Mucosa of rectum (tissue), 2 donors: ENCODE data around the gene GBP7.
A peak's percentile ranks its signal among the peaks of the same experiment; 100 is the strongest.

Experiments used
- H3K27ac ChIP-seq, 2 donors: one replicate each; pipeline ENCODE4 v1.7.0; 2013; ENCODE audit warnings: inconsistent platforms in 2 of 2, low read depth in 2 of 2, low read length in 2 of 2
- H3K27me3 ChIP-seq, 2 donors: one replicate each; pipeline ENCODE4 v1.7.0; 2013; ENCODE audit warnings: low read length in 2 of 2; ENCODE audit not compliant: control insufficient read depth in 2 of 2, insufficient read depth in 2 of 2
- H3K36me3 ChIP-seq, 2 donors: one replicate each; pipeline ENCODE4 v1.7.0; 2013; ENCODE audit warnings: low read length in 2 of 2; ENCODE audit not compliant: control insufficient read depth in 2 of 2, insufficient read depth in 2 of 2
- H3K4me1 ChIP-seq, 2 donors: one replicate each; pipeline ENCODE4 v1.7.0; 2013; ENCODE audit warnings: low read length in 2 of 2, mild to moderate bottlenecking in 1 of 2; ENCODE audit not compliant: control insufficient read depth in 2 of 2, insufficient read depth in 2 of 2
- H3K4me3 ChIP-seq, 2 donors: one replicate each; pipeline ENCODE4 v1.7.0; 2013; ENCODE audit warnings: low read length in 2 of 2
- H3K9ac ChIP-seq, 2 donors: one replicate each; pipeline ENCODE4 v1.7.0; 2013; ENCODE audit warnings: low read length in 2 of 2, low read depth in 1 of 2, mild to moderate bottlenecking in 1 of 2
- H3K9me3 ChIP-seq, 2 donors: one replicate each; pipeline ENCODE4 v1.7.0; 2013; ENCODE audit warnings: low read length in 2 of 2; ENCODE audit not compliant: control insufficient read depth in 2 of 2
- donor health status: healthy.
- donor health status: Normal muscosa, but diverticular disease.

The GBP7 gene

DNA sequence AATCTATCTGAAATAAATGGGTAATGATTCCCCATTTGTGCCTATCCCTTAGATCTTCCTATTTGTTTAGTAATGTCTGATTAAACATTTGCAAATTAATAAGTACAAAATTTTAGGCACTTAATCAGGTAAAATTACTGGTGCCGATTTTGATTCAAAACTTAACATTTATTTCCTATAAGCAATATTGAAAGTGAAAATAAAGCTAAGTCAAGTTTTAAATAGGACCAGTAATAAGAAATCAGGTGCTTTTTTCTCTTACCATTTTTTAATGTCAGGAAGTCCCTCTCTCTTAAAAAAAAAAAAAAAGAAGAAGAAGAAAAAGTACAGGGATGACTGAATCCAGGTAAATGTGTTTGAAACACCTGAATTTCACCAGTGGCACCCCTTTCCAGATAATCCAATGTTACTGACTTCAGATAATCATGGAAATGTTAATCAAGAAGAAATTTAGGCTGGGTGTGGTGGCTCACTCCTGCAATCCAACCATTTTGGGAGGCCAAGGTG lies 23.8 kb upstream of the GBP7 start:
- H3K27me3 ChIP-seq: no peaks in the 10 kb centered on the region
- peak overlapping the region; percentile 81 to 86 for H3K4me3 ChIP-seq
- peak overlapping the region; percentile 66 to 79 for H3K27ac ChIP-seq
- H3K9ac ChIP-seq: peak overlapping the region in 1 of 2 donors; percentile 76
- H3K4me1 ChIP-seq: peaks cover 0 to 7% of the 10 kb centered on the region in 2 donors
- H3K9me3 ChIP-seq: no peaks in the 10 kb centered on the region
- H3K36me3 ChIP-seq: no peaks in the 10 kb centered on the region

DNA sequence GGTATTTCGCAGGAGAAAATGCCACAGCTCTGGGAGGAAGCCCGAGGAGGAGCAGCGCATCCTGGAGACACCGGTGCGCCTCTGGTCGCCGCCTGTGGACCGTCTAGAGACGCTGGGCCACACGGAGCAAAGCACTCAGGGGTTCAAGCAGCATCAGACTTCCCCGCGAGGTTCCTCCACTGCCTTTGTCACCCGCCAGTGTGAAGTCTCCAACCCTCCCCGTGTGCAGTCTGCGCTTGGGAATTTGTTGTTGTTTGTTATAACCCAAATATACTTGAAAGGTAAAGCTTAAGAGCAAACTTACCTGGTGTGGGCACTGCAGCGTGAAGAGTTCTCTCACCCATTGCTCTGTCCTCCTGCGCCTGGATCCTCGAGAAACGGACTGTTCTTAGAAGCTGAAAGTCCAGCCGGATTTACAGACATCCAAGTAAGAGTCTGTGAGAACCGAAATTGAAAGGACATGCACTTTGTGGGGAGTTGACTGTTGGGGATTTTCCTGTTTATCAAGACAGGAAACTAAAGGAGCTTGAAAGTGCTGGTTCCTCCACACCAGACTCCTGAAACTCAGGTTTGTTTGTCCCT lies 22.8 kb upstream of the GBP7 start, which contains the start of gene GBP4:
Gene GBP4 (minus strand): TSS at position 452 of the 582 bp plus-strand sequence. CDS start 108 bp downstream, at position 344.
- Histone ChIP-seq H3K36me3 (peaks cover 0 to 2% of the 10 kb centered on the region in 2 donors), H3K27me3 (no peaks in the 10 kb centered on the region), H3K9me3 (no peaks in the 10 kb centered on the region), H3K9ac (peak within 1 kb of the TSS; percentile 76 to 81), H3K27ac (peak within 1 kb of the TSS; percentile 66 to 79), H3K4me3 (peak within 1 kb of the TSS; percentile 81 to 86), H3K4me1 (peaks cover 0 to 7% of the 10 kb centered on the region in 2 donors)

DNA sequence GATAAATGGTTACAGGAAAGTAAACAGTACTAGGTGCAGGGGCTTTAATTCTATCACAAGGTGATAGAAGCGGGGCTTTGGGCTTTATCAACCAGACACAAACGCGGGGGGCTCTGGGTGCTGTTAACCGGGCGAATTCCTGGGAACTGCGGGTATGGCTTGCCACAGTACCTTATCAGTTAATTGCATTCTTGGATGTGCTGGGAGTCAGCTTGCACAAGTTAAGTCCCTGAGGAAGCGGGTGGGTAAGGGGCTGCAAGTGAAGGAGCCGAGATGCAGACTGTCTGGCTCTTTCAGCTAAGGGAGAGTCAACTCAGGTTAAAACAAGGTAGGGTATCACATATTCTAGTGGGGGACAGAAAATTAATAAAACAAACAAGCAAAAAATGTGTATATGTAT lies 22.3 kb upstream of the GBP7 start:
- Histone ChIP-seq H3K9me3 (no peaks in the 10 kb centered on the region), H3K4me3 (peak overlapping the region; percentile 81 to 86), H3K27me3 (no peaks in the 10 kb centered on the region), H3K9ac (peak overlapping the region; percentile 76 to 81), H3K36me3 (peaks cover 0 to 2% of the 10 kb centered on the region in 2 donors), H3K27ac (peak overlapping the region; percentile 66 to 79), H3K4me1 (peaks cover 0 to 7% of the 10 kb centered on the region in 2 donors)

DNA sequence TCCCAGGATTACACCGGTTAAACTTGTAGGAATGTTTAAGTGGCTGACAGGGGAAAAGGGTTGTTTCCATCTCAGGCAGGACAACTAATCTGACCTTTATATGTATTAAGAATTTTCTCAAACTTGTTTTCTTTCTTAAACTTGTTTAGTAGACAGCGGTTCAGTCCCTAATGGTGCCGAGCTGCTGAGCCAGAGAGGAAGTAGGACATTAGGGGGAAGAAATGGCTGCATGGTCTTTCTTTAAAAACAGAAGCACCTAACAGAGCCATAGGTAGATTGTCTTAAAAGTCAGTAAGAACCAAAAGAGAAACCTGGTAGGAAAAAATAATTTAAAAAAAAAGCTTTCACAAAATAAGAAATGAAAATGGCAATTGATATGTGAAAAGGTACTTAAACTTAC lies 19.7 kb upstream of the GBP7 start:
- Histone ChIP-seq H3K4me1 (peaks cover 0 to 7% of the 10 kb centered on the region in 2 donors), H3K27ac (no peak overlapping the region), H3K27me3 (no peaks in the 10 kb centered on the region), H3K9ac (no peak overlapping the region), H3K9me3 (no peaks in the 10 kb centered on the region), H3K4me3 (no peak overlapping the region), H3K36me3 (peaks cover 0 to 2% of the 10 kb centered on the region in 2 donors)

DNA sequence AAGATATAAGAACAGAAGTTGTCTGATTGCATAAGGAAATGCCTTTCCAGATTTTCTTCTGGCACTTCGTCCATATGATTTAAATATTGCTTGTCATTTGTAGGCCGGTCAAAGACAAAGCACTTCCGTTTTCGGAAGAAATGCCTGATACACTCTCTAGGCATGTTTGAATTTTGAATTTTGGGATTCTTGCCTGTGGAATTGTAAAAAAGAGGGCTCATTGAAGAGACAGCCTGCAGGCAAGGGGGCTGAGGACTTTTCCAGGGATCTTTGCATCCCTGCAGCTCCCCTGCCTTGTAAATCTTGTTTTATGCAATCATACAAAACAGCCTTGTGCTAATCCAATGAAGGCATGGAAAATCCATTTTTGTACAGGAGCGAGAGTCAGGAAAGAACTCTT lies 15.5 kb upstream of the GBP7 start:
- no peaks in the 10 kb centered on the region for H3K27me3 ChIP-seq
- H3K4me1 ChIP-seq: no peaks in the 10 kb centered on the region
- H3K9ac ChIP-seq: no peak overlapping the region
- H3K4me3 ChIP-seq: no peak overlapping the region
- H3K9me3 ChIP-seq: no peaks in the 10 kb centered on the region
- H3K36me3 ChIP-seq: peaks cover 0 to 2% of the 10 kb centered on the region in 2 donors
- H3K27ac ChIP-seq: no peak overlapping the region

DNA sequence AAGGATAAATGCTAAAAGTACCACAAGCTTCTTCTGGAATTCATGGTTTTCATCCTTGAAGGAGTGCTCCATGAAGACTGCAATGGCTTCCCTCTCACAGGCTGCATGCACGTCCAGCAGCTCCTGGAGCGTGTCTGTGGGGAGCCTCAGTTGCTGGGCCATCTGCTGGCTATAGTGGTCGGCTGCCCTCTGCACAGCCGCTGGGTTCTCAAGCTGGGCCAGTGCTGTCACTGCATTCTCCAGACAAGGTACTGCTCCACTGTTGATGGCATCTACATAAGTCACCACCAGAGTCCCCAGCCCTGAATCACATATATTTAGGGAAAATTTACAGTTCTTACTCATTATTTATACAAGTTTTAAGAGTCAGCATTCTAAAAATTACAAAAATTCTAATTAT lies 14.2 kb upstream of the GBP7 start:
- Histone ChIP-seq H3K9me3 (no peaks in the 10 kb centered on the region), H3K9ac (no peak overlapping the region), H3K36me3 (peaks cover 0 to 2% of the 10 kb centered on the region in 2 donors), H3K4me1 (no peaks in the 10 kb centered on the region), H3K4me3 (no peak overlapping the region), H3K27me3 (no peaks in the 10 kb centered on the region), H3K27ac (no peak overlapping the region)

DNA sequence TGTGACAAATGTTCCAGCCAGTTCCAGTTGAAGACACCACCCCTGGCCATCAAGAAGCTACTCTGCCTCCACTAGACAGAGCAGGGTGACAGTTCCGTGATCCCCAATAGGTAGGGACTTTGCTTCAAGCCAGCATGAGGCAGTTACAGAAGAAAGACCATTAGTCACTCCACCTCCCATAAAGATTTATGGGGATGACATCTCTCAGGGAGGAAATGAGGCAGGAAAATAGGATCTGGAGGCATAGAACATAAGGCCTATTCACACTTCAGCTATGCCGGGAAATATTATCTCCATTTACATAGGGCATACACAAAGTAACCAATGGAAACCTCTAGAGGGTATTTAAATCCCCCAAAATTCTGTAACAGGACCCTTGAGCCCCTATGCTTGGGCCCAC lies 3.5 kb upstream of the GBP7 start:
- Histone ChIP-seq H3K36me3 (peaks cover 0 to 7% of the 10 kb centered on the region in 2 donors), H3K27ac (no peak overlapping the region), H3K27me3 (no peaks in the 10 kb centered on the region), H3K9me3 (no peaks in the 10 kb centered on the region), H3K4me1 (no peaks in the 10 kb centered on the region), H3K9ac (no peak overlapping the region), H3K4me3 (no peak overlapping the region)

DNA sequence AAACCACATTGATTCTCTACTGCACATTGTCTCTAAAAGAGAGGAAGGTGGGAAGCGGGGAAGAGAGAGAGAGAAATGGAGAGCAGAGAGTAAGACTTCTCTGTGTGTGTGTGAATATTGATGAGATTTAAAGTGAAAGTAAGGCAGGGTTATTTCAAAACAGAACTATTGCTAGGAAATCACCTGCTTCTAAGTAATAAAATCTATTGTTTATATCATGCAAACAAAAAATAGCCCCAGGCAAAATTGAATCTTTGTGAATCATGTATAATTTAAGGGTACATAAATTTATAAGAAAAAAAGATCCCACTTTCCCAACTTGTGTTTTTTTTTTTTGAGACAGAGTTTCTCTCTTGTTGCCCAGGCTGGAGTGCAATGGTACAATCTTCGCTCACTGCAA lies 1.2 kb upstream of the GBP7 start:
- H3K36me3 ChIP-seq: no peaks in the 10 kb centered on the region
- H3K27me3 ChIP-seq: no peaks in the 10 kb centered on the region
- H3K9ac ChIP-seq: no peak overlapping the region
- no peaks in the 10 kb centered on the region for H3K4me1 ChIP-seq
- no peaks in the 10 kb centered on the region for H3K9me3 ChIP-seq
- H3K27ac ChIP-seq: no peak overlapping the region
- H3K4me3 ChIP-seq: no peak overlapping the region

DNA sequence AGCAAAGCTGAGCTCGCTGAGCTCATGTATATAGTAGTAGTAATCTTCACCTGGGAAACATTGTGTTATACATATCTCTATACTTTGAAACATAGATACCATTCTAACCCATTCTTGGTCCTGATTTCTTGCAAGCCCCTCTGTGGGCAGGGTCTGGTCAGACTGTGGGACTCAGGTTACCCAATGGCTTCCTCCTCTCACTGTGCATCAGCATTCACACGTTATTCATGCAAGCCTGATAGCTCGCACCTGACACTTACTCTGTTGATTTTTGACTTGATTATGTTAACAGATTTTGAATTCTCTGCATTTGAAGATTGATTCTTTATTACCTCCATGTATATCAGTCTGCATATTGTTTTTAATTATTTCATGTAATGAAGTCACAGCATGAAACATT lies 1.3 kb downstream of the GBP7 start:
- Histone ChIP-seq H3K9ac (no peak overlapping the region), H3K36me3 (no peaks in the 10 kb centered on the region), H3K9me3 (no peaks in the 10 kb centered on the region), H3K4me1 (no peaks in the 10 kb centered on the region), H3K4me3 (no peak overlapping the region), H3K27ac (no peak overlapping the region), H3K27me3 (no peaks in the 10 kb centered on the region)

DNA sequence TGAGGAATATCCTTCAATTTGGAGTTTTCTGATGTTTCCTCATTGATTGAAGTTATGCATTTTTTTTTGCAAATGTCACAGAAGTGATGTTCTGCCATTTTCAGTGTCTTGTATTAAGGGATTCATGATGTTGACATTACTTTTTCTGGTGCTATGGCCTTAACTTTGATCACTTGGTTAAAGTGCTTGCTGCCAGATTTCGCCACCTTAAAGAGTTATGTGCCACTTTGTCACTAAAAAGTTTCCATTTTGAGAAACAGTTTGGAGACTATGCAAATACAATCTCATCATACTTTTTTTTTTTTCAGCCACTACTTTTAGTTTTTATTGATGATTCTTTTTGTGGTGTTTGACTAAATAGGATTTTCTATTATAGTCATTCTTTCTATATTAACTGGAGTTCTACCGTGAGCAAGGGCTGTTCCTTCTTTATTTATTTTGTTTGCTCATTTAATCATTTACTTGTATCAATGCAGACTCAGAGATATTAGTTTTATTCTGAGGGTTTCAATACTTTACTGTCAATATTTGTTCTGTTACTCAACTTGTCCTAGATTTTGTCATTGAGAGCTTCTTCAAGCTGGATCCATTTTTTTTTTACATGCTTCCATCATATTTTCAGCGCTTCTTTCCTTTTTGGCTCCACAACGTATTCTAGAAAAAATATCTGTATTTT lies 3.2 kb downstream of the GBP7 start:
- Histone ChIP-seq H3K27me3 (no peaks in the 10 kb centered on the region), H3K27ac (no peak overlapping the region), H3K9ac (no peak overlapping the region), H3K9me3 (no peaks in the 10 kb centered on the region), H3K4me1 (no peaks in the 10 kb centered on the region), H3K36me3 (no peaks in the 10 kb centered on the region), H3K4me3 (no peak overlapping the region)
